MCF 10A (cell line): ENCODE measurements around the gene TICAM1. TPM values are rescaled to one million over a fixed set of nuclear protein-coding genes. Genes with fewer than 3 reads are reported as not detected.

Source experiments
- BruUV-seq: library from RNA; stranded (reverse); fragments of 400-500 nt; replicated peaks from 2 replicates; lab custom pipeline; 2021; lab: Mats Ljungman, UMichigan
- CTCF ChIA-PET: fragments of 300-600 bp; sonication (Branson Sonifier 250); formaldehyde crosslinking; extraction: SDS; loops from one replicate; lab custom pipeline; 2021; ENCODE audit warnings: antibody characterized with exemption, inconsistent platforms; lab: Yijun Ruan, JAX
- POLR2A ChIA-PET: fragments of 300-600, 350-650 bp; sonication (Branson Sonifier 250); formaldehyde crosslinking; extraction: SDS; loops from one replicate; lab custom pipeline; 2020; ENCODE audit warnings: antibody characterized with exemption, inconsistent platforms; lab: Yijun Ruan, JAX
- DNase-seq: peaks from one replicate; pipeline ENCODE4 v3.0.0-alpha.2; 2018; ENCODE audit not compliant: unreplicated experiment
- H3K27ac Mint-ChIP-seq: one replicate; pipeline ENCODE4 v1.8.0; 2022; ENCODE audit warnings: mild to moderate bottlenecking, low read depth, mixed read lengths; ENCODE audit not compliant: unreplicated experiment
- H3K27me3 Mint-ChIP-seq: one replicate; pipeline ENCODE4 v1.8.0; 2022; ENCODE audit warnings: mixed read lengths; ENCODE audit not compliant: insufficient read depth, unreplicated experiment
- H3K36me3 Mint-ChIP-seq: one replicate; pipeline ENCODE4 v1.8.0; 2022; ENCODE audit warnings: mild to moderate bottlenecking, moderate library complexity, mixed read lengths; ENCODE audit not compliant: insufficient read depth, unreplicated experiment
- H3K4me1 Mint-ChIP-seq: one replicate; pipeline ENCODE4 v1.8.0; 2022; ENCODE audit warnings: mixed read lengths; ENCODE audit not compliant: insufficient read depth, unreplicated experiment
- H3K4me3 Mint-ChIP-seq: one replicate; pipeline ENCODE4 v1.8.0; 2022; ENCODE audit warnings: mild to moderate bottlenecking, moderate library complexity, mixed read lengths; ENCODE audit not compliant: unreplicated experiment
- H3K9me3 Mint-ChIP-seq: one replicate; pipeline ENCODE4 v1.8.0; 2022; ENCODE audit warnings: mixed read lengths; ENCODE audit not compliant: unreplicated experiment
- CTCF ChIP-seq: fragments of 200-600 bp; IDR thresholded peaks from one replicate; pipeline ENCODE4 v1.8.0; 2022; ENCODE audit warnings: antibody characterized with exemption, mild to moderate bottlenecking; ENCODE audit not compliant: unreplicated experiment
- intact Hi-C: fragments of 100-400 bp; cut with micrococcal nuclease; formaldehyde crosslinking; loops from 2 replicates; pipeline ENCODE4 v1.14.1; 2022
- total RNA-seq: library from RNA; stranded (reverse); gene quantifications from 2 replicates; pipeline ENCODE4 v1.2.3, GENCODE V29; 2022

TICAM1 gene
- total RNA-seq, 1 experiment from 2014 or later, result 25.6 TPM

DNA sequence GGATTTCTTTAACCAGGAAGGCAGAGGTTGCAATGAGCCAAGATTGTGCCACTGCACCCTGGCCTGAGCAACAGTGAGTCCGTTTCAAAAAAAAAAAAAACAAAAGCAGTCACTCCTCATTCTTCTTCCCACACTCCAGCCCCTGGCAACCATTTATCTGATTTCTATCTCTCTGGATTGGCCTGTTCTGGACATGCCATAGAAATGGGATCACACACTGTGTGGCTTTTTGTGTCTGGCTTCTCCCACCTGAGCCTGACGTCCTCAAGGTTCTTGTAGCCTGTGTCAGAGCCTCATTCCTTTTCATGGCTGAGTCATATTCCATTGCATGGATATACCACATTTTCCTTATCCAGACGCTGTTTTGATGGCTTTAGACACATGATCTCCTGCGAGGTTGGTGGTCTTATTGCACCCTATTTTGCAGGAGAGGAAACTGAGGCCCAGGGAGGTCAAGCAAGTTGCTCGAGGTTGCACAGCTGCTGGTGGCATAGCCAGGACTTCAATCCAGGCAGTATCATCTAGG, 55.8 kb downstream of the TICAM1 start:
- no peak overlapping the region for H3K27ac Mint-ChIP-seq
- no TSS peak for BruUV-seq
- CTCF ChIA-PET, result no interaction called here
- peaks cover 8% of the 10 kb centered on the region for H3K9me3 Mint-ChIP-seq
- DNase-seq, result no peak
- no peak overlapping the region for H3K4me3 Mint-ChIP-seq
- intact Hi-C loops, result no loop called here
- H3K27me3 Mint-ChIP-seq, result peaks cover 13% of the 10 kb centered on the region
- TF ChIP-seq CTCF, result no peak
- POLR2A ChIA-PET, result no interaction called here
- no peaks in the 10 kb centered on the region for H3K36me3 Mint-ChIP-seq
- H3K4me1 Mint-ChIP-seq, result peaks cover 12% of the 10 kb centered on the region

DNA sequence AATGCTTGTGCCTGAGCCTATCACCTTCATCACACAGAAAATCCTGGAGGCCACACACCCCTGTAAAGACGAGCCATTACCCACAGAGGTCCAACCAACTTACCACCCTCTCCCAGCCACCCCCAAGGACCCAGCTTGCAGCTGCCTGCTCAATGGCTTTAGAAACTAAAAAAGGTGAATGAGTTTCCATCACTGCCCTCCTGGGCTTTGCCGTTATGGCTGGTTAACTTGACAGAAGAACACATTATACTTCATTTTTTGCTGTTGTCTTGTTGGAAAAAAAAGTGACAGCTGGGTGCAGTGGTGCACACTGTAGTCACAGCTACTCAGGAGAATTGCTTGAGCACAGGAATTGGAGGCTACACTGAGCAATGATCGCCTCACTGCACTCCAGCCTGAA, 57.4 kb downstream of the TICAM1 start:
- intact Hi-C loops, result no loop called here
- no TSS peak for BruUV-seq
- H3K27ac Mint-ChIP-seq, result no peak overlapping the region
- ChIA-PET POLR2A (interaction anchor here (0.6 kb wide), 1 partner anchor 365 kb away, joined by 3 read pairs; no protein-coding TSS in a partner anchor), CTCF (interaction anchor here (0.6 to 1.5 kb wide), 6 partner anchors 17 to 236 kb away, joined by 3 to 5 read pairs (median 3); no protein-coding TSS in a partner anchor)
- H3K36me3 Mint-ChIP-seq, result no peaks in the 10 kb centered on the region
- H3K27me3 Mint-ChIP-seq, result peaks cover 13% of the 10 kb centered on the region
- peaks cover 12% of the 10 kb centered on the region for H3K4me1 Mint-ChIP-seq
- H3K9me3 Mint-ChIP-seq, result peaks cover 8% of the 10 kb centered on the region
- DNase-seq, result no peak
- TF ChIP-seq CTCF, result no peak
- H3K4me3 Mint-ChIP-seq, result no peak overlapping the region

GRCh38 chr19:4773047-4773640, 58.4 kb downstream of the TICAM1 start:
- peaks cover 4% of the 10 kb centered on the region for H3K9me3 Mint-ChIP-seq
- H3K4me1 Mint-ChIP-seq, result peaks cover 12% of the 10 kb centered on the region
- POLR2A ChIA-PET, result no interaction called here
- no peak for TF ChIP-seq CTCF
- H3K36me3 Mint-ChIP-seq, result no peaks in the 10 kb centered on the region
- H3K27ac Mint-ChIP-seq, result no peak overlapping the region
- no peak for DNase-seq
- intact Hi-C loops, result no loop called here
- CTCF ChIA-PET, result interaction anchor here (0.6 to 1.5 kb wide), 4 partner anchors 18 to 237 kb away, joined by 3 to 5 read pairs (median 3); no protein-coding TSS in a partner anchor
- peaks cover 6% of the 10 kb centered on the region for H3K27me3 Mint-ChIP-seq
- no TSS peak for BruUV-seq
- H3K4me3 Mint-ChIP-seq, result no peak overlapping the region

- intact Hi-C loops, result no loop called here
- Mint-ChIP-seq H3K4me3 (no peak overlapping the region), H3K36me3 (no peaks in the 10 kb centered on the region), H3K27ac (no peak overlapping the region), H3K9me3 (no peaks in the 10 kb centered on the region), H3K4me1 (peaks cover 12% of the 10 kb centered on the region), H3K27me3 (peaks cover under 1% of the 10 kb centered on the region)
- CTCF ChIA-PET, result interaction anchor here (0.7 kb wide), 1 partner anchor 136 kb away, joined by 3 read pairs; no protein-coding TSS in a partner anchor
- DNase-seq, result no peak
- no peak for TF ChIP-seq CTCF
- POLR2A ChIA-PET, result no interaction called here
- no TSS peak for BruUV-seq
Measured at GRCh38 chr19:4772566-4772965, 58.9 kb downstream of the TICAM1 start.
